ENCODE data around the gene OR10H4.

GRCh38 chr19:15936173-15936572 lies 12.6 kb upstream of the OR10H4 start:
- TF ChIP-seq, protein P1, sequence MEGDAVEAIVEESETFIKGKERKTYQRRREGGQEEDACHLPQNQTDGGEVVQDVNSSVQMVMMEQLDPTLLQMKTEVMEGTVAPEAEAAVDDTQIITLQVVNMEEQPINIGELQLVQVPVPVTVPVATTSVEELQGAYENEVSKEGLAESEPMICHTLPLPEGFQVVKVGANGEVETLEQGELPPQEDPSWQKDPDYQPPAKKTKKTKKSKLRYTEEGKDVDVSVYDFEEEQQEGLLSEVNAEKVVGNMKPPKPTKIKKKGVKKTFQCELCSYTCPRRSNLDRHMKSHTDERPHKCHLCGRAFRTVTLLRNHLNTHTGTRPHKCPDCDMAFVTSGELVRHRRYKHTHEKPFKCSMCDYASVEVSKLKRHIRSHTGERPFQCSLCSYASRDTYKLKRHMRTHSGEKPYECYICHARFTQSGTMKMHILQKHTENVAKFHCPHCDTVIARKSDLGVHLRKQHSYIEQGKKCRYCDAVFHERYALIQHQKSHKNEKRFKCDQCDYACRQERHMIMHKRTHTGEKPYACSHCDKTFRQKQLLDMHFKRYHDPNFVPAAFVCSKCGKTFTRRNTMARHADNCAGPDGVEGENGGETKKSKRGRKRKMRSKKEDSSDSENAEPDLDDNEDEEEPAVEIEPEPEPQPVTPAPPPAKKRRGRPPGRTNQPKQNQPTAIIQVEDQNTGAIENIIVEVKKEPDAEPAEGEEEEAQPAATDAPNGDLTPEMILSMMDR (IDR thresholded peaks at IDR 0.05), result no peak
- TF ChIP-seq POLR2A (IDR thresholded peaks at IDR 0.05) (no peak), EP300 (IDR thresholded peaks at IDR 0.05) (no peak)

All from ovary (tissue), 3 donors.